ENCODE results near the gene BLOC1S3. TPM values are rescaled to one million over a fixed set of nuclear protein-coding genes. Genes with fewer than 3 reads are reported as not detected.

BLOC1S3 gene
- total and polyA plus RNA-seq, 2 of the 13 experiments (the other 11 are each of a cell fraction or from before 2014, with no cell fraction given) = 4.3 to 4.8 TPM

- TF ChIP-seq, protein P1, sequence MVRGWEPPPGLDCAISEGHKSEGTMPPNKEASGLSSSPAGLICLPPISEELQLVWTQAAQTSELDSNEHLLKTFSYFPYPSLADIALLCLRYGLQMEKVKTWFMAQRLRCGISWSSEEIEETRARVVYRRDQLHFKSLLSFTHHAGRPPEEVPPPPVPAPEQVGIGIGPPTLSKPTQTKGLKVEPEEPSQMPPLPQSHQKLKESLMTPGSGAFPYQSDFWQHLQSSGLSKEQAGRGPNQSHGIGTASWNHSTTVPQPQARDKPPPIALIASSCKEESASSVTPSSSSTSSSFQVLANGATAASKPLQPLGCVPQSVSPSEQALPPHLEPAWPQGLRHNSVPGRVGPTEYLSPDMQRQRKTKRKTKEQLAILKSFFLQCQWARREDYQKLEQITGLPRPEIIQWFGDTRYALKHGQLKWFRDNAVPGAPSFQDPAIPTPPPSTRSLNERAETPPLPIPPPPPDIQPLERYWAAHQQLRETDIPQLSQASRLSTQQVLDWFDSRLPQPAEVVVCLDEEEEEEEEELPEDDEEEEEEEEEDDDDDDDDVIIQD (CRISPR knock-in tag; IDR thresholded peaks at IDR 0.05; ENCODE audit: low read depth) = no peak
- no peak for TF ChIP-seq ZNF18 (CRISPR knock-in tag; IDR thresholded peaks at IDR 0.05; ENCODE audit: insufficient replicate concordance)
- no peak for TF ChIP-seq SNAPC5 (CRISPR knock-in tag; IDR thresholded peaks at IDR 0.05; ENCODE audit: borderline replicate concordance)
- TF ChIP-seq, protein P2, sequence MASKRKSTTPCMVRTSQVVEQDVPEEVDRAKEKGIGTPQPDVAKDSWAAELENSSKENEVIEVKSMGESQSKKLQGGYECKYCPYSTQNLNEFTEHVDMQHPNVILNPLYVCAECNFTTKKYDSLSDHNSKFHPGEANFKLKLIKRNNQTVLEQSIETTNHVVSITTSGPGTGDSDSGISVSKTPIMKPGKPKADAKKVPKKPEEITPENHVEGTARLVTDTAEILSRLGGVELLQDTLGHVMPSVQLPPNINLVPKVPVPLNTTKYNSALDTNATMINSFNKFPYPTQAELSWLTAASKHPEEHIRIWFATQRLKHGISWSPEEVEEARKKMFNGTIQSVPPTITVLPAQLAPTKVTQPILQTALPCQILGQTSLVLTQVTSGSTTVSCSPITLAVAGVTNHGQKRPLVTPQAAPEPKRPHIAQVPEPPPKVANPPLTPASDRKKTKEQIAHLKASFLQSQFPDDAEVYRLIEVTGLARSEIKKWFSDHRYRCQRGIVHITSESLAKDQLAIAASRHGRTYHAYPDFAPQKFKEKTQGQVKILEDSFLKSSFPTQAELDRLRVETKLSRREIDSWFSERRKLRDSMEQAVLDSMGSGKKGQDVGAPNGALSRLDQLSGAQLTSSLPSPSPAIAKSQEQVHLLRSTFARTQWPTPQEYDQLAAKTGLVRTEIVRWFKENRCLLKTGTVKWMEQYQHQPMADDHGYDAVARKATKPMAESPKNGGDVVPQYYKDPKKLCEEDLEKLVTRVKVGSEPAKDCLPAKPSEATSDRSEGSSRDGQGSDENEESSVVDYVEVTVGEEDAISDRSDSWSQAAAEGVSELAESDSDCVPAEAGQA (IDR thresholded peaks at IDR 0.05; ENCODE audit: low read depth) = no peak
- TF ChIP-seq, protein P2 (CRISPR knock-in tag; IDR thresholded peaks at IDR 0.05; ENCODE audit: borderline replicate concordance) = no peak
- no peak for TF ChIP-seq ZNF431 (CRISPR knock-in tag; IDR thresholded peaks at IDR 0.05; ENCODE audit: borderline replicate concordance, low read depth)
- no peak for TF ChIP-seq TEAD2 (CRISPR knock-in tag; IDR thresholded peaks at IDR 0.05)
- no peak for TF ChIP-seq ZNF432 (CRISPR knock-in tag; IDR thresholded peaks at IDR 0.05; ENCODE audit: borderline replicate concordance)
- TF ChIP-seq, protein P3, sequence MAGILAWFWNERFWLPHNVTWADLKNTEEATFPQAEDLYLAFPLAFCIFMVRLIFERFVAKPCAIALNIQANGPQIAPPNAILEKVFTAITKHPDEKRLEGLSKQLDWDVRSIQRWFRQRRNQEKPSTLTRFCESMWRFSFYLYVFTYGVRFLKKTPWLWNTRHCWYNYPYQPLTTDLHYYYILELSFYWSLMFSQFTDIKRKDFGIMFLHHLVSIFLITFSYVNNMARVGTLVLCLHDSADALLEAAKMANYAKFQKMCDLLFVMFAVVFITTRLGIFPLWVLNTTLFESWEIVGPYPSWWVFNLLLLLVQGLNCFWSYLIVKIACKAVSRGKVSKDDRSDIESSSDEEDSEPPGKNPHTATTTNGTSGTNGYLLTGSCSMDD (CRISPR knock-in tag; IDR thresholded peaks at IDR 0.05) = no peak
- no peak for TF ChIP-seq HOXA7 (CRISPR knock-in tag; IDR thresholded peaks at IDR 0.05)
- no peak for TF ChIP-seq ZBTB44 (CRISPR knock-in tag; IDR thresholded peaks at IDR 0.05)
- TF ChIP-seq ZNF557 (CRISPR knock-in tag; IDR thresholded peaks at IDR 0.05) = no peak
- no peak for TF ChIP-seq ZNF292 (CRISPR knock-in tag; IDR thresholded peaks at IDR 0.05; ENCODE audit: borderline replicate concordance, low read depth)
- TF ChIP-seq RORA (CRISPR knock-in tag; IDR thresholded peaks at IDR 0.05) = no peak
- TF ChIP-seq NKX3-1 (CRISPR knock-in tag; IDR thresholded peaks at IDR 0.05) = no peak
- peak; percentile 57 for TF ChIP-seq AGO2 (optimal IDR thresholded peaks at IDR 0.05; ENCODE audit: low read depth, low read length)
- no peak for TF ChIP-seq MATR3 (CRISPR knock-in tag; IDR thresholded peaks at IDR 0.05)
Measured at GRCh38 chr19:45179072-45179891, 698 bp downstream of the BLOC1S3 start (continued).

Measured in HepG2 (cell line).